Endodermal cell (in vitro differentiated cells): ENCODE measurements around the gene LACRT. TPM values are rescaled to one million over a fixed set of nuclear protein-coding genes. Genes with fewer than 3 reads are reported as not detected.

Experiments used
- DNase-seq: peaks from one replicate; pipeline ENCODE4 v3.0.0-alpha.2; 2017
- H3K27ac ChIP-seq: 2 replicates; pipeline ENCODE4 v1.5.1; 2013; ENCODE audit warnings: mild to moderate bottlenecking, low read depth, low read length, moderate library complexity
- H3K27me3 ChIP-seq: 2 replicates; pipeline ENCODE4 v1.6.1; 2013; ENCODE audit warnings: mild to moderate bottlenecking, low read length, moderate library complexity; ENCODE audit not compliant: insufficient read depth, control insufficient read depth, poor library complexity, severe bottlenecking
- H3K36me3 ChIP-seq: 2 replicates; pipeline ENCODE4 v1.7.0; 2013; ENCODE audit warnings: mild to moderate bottlenecking, low read length, moderate library complexity; ENCODE audit not compliant: control insufficient read depth, insufficient read depth
- H3K4me1 ChIP-seq: one replicate; pipeline ENCODE4 v1.7.0; 2013; ENCODE audit warnings: low read length; ENCODE audit not compliant: control insufficient read depth, insufficient read depth
- H3K4me3 ChIP-seq: 2 replicates; pipeline ENCODE4 v1.5.1; 2013; ENCODE audit warnings: mild to moderate bottlenecking, low read length, moderate library complexity
- H3K9ac ChIP-seq: 2 replicates; pipeline ENCODE4 v1.6.1; 2013; ENCODE audit warnings: mild to moderate bottlenecking, low read length, moderate library complexity; ENCODE audit not compliant: poor library complexity, severe bottlenecking; ENCODE audit errors: extremely low read depth
- H3K9me3 ChIP-seq: 2 replicates; pipeline ENCODE4 v1.6.1; 2013; ENCODE audit warnings: mild to moderate bottlenecking, low read length, moderate library complexity; ENCODE audit not compliant: control insufficient read depth
- H3K27ac Mint-ChIP-seq: 2 replicates; pipeline ENCODE4 v1.8.0; 2020; ENCODE audit warnings: mixed read lengths
- H3K27me3 Mint-ChIP-seq: 2 replicates; pipeline ENCODE4 v1.8.0; 2021; ENCODE audit warnings: mild to moderate bottlenecking, mixed read lengths; ENCODE audit not compliant: insufficient read depth
- H3K36me3 Mint-ChIP-seq: 2 replicates; pipeline ENCODE4 v1.8.0; 2020; ENCODE audit warnings: low read depth, mixed read lengths
- H3K4me1 Mint-ChIP-seq: 2 replicates; pipeline ENCODE4 v1.8.0; 2020; ENCODE audit warnings: mixed read lengths
- H3K4me3 Mint-ChIP-seq: 2 replicates; pipeline ENCODE4 v1.8.0; 2020; ENCODE audit warnings: mild to moderate bottlenecking, moderate library complexity, mixed read lengths
- H3K9me3 Mint-ChIP-seq: 2 replicates; pipeline ENCODE4 v1.8.0; 2020; ENCODE audit warnings: mild to moderate bottlenecking, mixed read lengths
- CTCF ChIP-seq: fragments of 200-600 bp; sonication (generic); conservative IDR thresholded peaks from 2 replicates; pipeline ENCODE4 v1.5.0; 2021; ENCODE audit warnings: antibody characterized with exemption, mild to moderate bottlenecking
- WGBS, 2 experiments: methylation state at CpG; one replicate each; pipeline versions ENCODE4 v1.1.5 to v1.1.7; 2013; ENCODE audit warnings: missing lambda C conversion rate in 2 of 2, mixed read lengths in 1 of 2; ENCODE audit not compliant: insufficient coverage in 1 of 2, insufficient read length in 1 of 2; 5-methylcytosine and 5-hydroxymethylcytosine counted together
- total RNA-seq, 2 donors: library from RNA; stranded (reverse); fragmentation: NEBNext Ultra II Directional in 1 of 2; extraction: Animal tissue kit (Norgen Biotek cat#: 25700) in 1 of 2; gene quantifications; 2 replicates in 1 of 2; 3 replicates in 1 of 2; pipeline ENCODE4 v1.2.1, GENCODE V29; 2021

The LACRT gene
- total RNA-seq, 2 donors from 2014 or later, result not detected

- 92 to 94% methylated on average over 4 to 5 of the region's 5 CpGs for WGBS, 2 experiments
- H3K27ac Mint-ChIP-seq, result no peak overlapping the region
- no peaks in the 10 kb centered on the region for H3K9me3 Mint-ChIP-seq
- Histone ChIP-seq H3K36me3 (no peaks in the 10 kb centered on the region), H3K9ac (no peak overlapping the region), H3K27ac (no peak overlapping the region), H3K4me3 (no peak overlapping the region), H3K27me3 (peaks cover 94% of the 10 kb centered on the region), H3K4me1 (no peaks in the 10 kb centered on the region), H3K9me3 (no peaks in the 10 kb centered on the region)
- H3K4me1 Mint-ChIP-seq, result no peaks in the 10 kb centered on the region
- no peak for TF ChIP-seq CTCF
- H3K27me3 Mint-ChIP-seq, result peaks cover 29% of the 10 kb centered on the region
- no peak overlapping the region for H3K4me3 Mint-ChIP-seq
- DNase-seq, result no peak
- H3K36me3 Mint-ChIP-seq, result no peaks in the 10 kb centered on the region
Observed at GRCh38 chr12:54650889-54651288, 16.2 kb upstream of the LACRT start.

GRCh38 chr12:54650409-54650808 is 15.7 kb upstream of the LACRT start:
- 62 to 83% methylated on average over 3 to 4 of the region's 4 CpGs for WGBS, 2 experiments
- no peak overlapping the region for H3K27ac ChIP-seq
- H3K4me1 Mint-ChIP-seq, result no peaks in the 10 kb centered on the region
- DNase-seq, result no peak
- peaks cover 99% of the 10 kb centered on the region for H3K27me3 ChIP-seq
- H3K36me3 Mint-ChIP-seq, result no peaks in the 10 kb centered on the region
- no peaks in the 10 kb centered on the region for H3K4me1 ChIP-seq
- no peak overlapping the region for H3K9ac ChIP-seq
- no peak overlapping the region for H3K4me3 ChIP-seq
- no peaks in the 10 kb centered on the region for H3K9me3 Mint-ChIP-seq
- no peak for TF ChIP-seq CTCF
- no peak overlapping the region for H3K27ac Mint-ChIP-seq
- no peaks in the 10 kb centered on the region for H3K36me3 ChIP-seq
- H3K27me3 Mint-ChIP-seq, result peaks cover 33% of the 10 kb centered on the region
- H3K9me3 ChIP-seq, result no peaks in the 10 kb centered on the region
- no peak overlapping the region for H3K4me3 Mint-ChIP-seq

- no peaks in the 10 kb centered on the region for H3K9me3 ChIP-seq
- no peaks in the 10 kb centered on the region for H3K4me1 ChIP-seq
- H3K27me3 ChIP-seq, result peaks cover 99% of the 10 kb centered on the region
- H3K27ac ChIP-seq, result no peak overlapping the region
- no peak overlapping the region for H3K9ac ChIP-seq
- Mint-ChIP-seq H3K27me3 (peaks cover 39% of the 10 kb centered on the region), H3K27ac (no peak overlapping the region), H3K36me3 (no peaks in the 10 kb centered on the region), H3K4me1 (no peaks in the 10 kb centered on the region), H3K4me3 (no peak overlapping the region), H3K9me3 (no peaks in the 10 kb centered on the region)
- no peak overlapping the region for H3K4me3 ChIP-seq
- H3K36me3 ChIP-seq, result no peaks in the 10 kb centered on the region
- 74% methylated on average over 1 of the region's 1 CpG; no CpG with 5 or more reads in 1 of the 2 experiments for WGBS, 2 experiments
- no peak for TF ChIP-seq CTCF
- DNase-seq, result no peak
Observed at GRCh38 chr12:54649825-54650224, 15.1 kb upstream of the LACRT start.
